Retinal pigment epithelial cell (primary cell): ENCODE measurements around the gene IL15RA.
A peak's percentile ranks its signal among the peaks of the same experiment; 100 is the strongest.

Source experiments
- DNase-seq: peaks from one replicate; pipeline ENCODE4 v3.0.0-alpha.2; 2010; ENCODE audit warnings: low read depth
- H3K4me3 ChIP-seq: 2 replicates; pipeline ENCODE4 v1.5.1; 2011; ENCODE audit warnings: mild to moderate bottlenecking, low read length, control low read depth, moderate library complexity
- CTCF ChIP-seq: conservative IDR thresholded peaks from 2 replicates; pipeline ENCODE4 v1.5.1; 2011; ENCODE audit warnings: low read depth, low read length, control low read depth, inconsistent platforms

The IL15RA gene

DNA sequence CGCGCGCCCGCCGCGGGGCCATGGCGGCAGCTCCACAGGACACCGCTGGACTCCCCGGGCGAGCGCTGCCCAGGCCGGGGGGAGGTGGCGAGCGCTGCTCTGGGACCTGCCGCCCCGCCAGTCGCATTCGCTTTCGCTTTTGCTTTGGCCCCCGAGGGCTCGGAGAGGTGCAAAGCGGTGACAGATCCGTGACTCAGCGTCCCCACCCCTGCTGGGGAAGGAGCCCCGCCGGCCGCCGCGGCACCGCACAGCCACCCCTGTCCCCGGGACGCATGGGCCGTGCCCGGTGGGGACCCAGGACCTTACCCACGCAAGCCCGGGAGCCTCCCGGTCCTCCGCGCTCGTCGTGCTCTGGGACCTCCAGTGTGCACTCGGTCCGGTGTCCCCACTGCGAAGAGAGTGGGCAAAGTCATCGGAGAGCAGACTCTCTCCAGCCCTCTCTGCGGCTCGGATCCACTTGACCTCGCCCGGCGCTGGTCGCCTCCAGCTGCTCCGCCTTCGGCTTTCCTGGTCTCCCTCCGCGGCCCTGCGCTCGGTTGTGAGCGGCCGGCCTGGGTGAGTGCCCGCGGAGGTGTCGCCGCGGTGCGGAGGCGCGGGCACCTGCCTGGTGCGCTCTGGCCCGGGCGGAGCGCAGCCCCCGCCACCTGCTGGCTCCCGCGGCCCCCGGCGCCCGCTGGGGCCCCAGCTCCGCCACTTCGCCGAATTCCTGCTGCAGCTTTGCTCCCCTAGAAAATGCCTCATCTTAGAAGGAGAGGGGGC lies at the start of gene IL15RA:
Gene IL15RA (minus strand): TSS at position 73 of the 759 bp plus-strand sequence. CDS start 51 bp downstream, at position 22.
- peak within 1 kb of the TSS; percentile 67 for H3K4me3 ChIP-seq
- no peak for DNase-seq
- no peak for TF ChIP-seq CTCF

- no peak for DNase-seq
- no peak overlapping the region for H3K4me3 ChIP-seq
- no peak for TF ChIP-seq CTCF
Measured at GRCh38 chr10:6025683-6026255, 48.4 kb upstream of the IL15RA start.

DNA sequence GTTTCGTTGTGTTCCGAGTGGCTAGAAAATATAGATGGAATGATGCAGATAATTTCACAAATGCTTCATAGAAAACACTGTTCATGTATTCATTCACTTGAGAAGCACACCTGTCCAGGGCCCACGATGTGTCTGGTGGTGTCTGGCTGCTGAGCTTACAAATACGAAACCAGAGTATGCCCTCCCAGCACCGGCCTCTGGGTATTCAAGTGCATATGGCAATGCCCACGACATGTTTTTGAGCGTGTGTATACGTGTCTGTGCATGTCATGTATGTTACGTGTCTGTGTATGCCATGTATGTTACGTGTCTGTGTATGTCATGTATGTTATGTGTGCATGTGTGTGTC lies 47.0 kb upstream of the IL15RA start:
- TF ChIP-seq CTCF, result no peak
- DNase-seq, result no peak
- H3K4me3 ChIP-seq, result no peak overlapping the region

GRCh38 chr10:6023661-6024333 lies 46.5 kb upstream of the IL15RA start:
- TF ChIP-seq CTCF, result no peak
- no peak for DNase-seq
- H3K4me3 ChIP-seq, result no peak overlapping the region

- DNase-seq, result no peak
- H3K4me3 ChIP-seq, result no peak overlapping the region
- TF ChIP-seq CTCF, result no peak
Measured at GRCh38 chr10:6022660-6023059, 45.3 kb upstream of the IL15RA start.

DNA sequence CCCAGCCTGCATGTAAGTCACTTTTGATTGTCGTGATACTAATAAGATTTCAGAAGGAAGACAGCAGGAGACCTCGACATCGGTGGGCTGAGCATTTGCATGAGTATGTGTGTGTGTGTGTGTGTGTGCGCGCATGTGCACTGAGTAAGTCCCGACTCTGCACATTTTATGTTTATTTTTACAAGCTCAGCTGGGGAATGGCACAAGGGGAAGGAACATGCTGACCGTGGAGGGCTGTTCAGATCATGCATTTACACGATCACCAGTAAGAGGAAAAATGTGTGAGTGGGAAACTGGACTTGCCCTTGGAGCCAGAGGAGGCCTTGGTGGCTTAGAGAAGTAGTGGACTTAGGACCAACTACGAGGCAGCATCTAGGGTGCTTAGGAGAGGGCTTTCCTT lies 43.5 kb upstream of the IL15RA start:
- TF ChIP-seq CTCF, result no peak
- no peak for DNase-seq

More for the DNA sequence above, 43.5 kb upstream of the IL15RA start:
- H3K4me3 ChIP-seq, result no peak overlapping the region
